ENCODE measurements around the gene ANKDD1B. TPM values are rescaled to one million over a fixed set of nuclear protein-coding genes. Genes with fewer than 3 reads are reported as not detected.

Gene ANKDD1B
- total and polyA plus RNA-seq, 2 of the 8 experiments (the other 6 are each of a cell fraction or from before 2014, with no cell fraction given), result 0.08 to 0.22 TPM

- H3K18ac ChIP-seq (ENCODE audit: extremely low read depth, low read length), result 0 out of 2 replicates have a peak overlapping the region, but pooled peaks have one; percentile 79
- WGBS, 2 experiments (ENCODE audit: extremely low coverage in 1 of 2, insufficient coverage in 1 of 2, insufficient read length in 1 of 2, insufficient replicate concordance in 2 of 2, low coverage in 1 of 2, low lambda C conversion rate in 2 of 2, missing lambda C conversion rate in 1 of 2), result 15% methylated on average over 12 of the region's 12 CpGs; no CpG with 5 or more reads in 1 of the 2 experiments
- no peaks in the 10 kb centered on the region for H3K9me3 ChIP-seq (ENCODE audit: insufficient read depth in 2 of 2, low read depth in 1 of 2, low read length in 1 of 2)
- H3K56ac ChIP-seq (replicated peaks; ENCODE audit: insufficient read length, low read depth, low read length), result no peak overlapping the region
- 0 out of 2 replicates have a peak overlapping the region, but pooled peaks have one; percentile 21 for H2BK20ac ChIP-seq (ENCODE audit: low read length)
- H3K4ac ChIP-seq (replicated peaks; ENCODE audit: insufficient read length, low read depth, low read length), result no peak overlapping the region
- no peaks in the 10 kb centered on the region for H3K79me2 ChIP-seq (ENCODE audit: control insufficient read depth in 1 of 2, insufficient read depth in 2 of 2, low read length in 2 of 2)
- peak overlapping the region; percentile 30 for H4K91ac ChIP-seq (replicated peaks; ENCODE audit: insufficient read length, low read length)
- no peaks in the 10 kb centered on the region for H4K20me1 ChIP-seq (replicated peaks in 1 of 2; ENCODE audit: control insufficient read depth in 1 of 2, insufficient read depth in 2 of 2, low read length in 2 of 2)
- DNase-seq (ENCODE audit: low read depth in 1 of 2, low spot score in 2 of 2), result no peak
- H3K23ac ChIP-seq (ENCODE audit: insufficient read length), result no peak overlapping the region
- no peak overlapping the region for H2BK15ac ChIP-seq (ENCODE audit: low read length)
- H2BK120ac ChIP-seq (replicated peaks; ENCODE audit: low read depth, low read length), result no peak overlapping the region
- no peak overlapping the region for H2BK5ac ChIP-seq (ENCODE audit: low read depth, low read length)
- no peak overlapping the region for H3K9ac ChIP-seq (replicated peaks in 1 of 4; ENCODE audit: extremely low read depth in 1 of 4, low read depth in 3 of 4, low read length in 3 of 4)
- H3K14ac ChIP-seq (ENCODE audit: insufficient read length), result no peak overlapping the region
- ChIA-PET CTCF (ENCODE audit: partially characterized antibody) (interaction anchor here (1.6 kb wide), 1 partner anchor 52 kb away, joined by 8 read pairs; no protein-coding TSS in a partner anchor), POLR2A (ENCODE audit: partially characterized antibody) (interaction anchor here (0.9 to 1.2 kb wide), 3 partner anchors 43 to 276 kb away, joined by 3 to 4 read pairs (median 4); partner anchors contain the start of genes CERT1, HMGCR and POLK)
- no peak overlapping the region for H2AK5ac ChIP-seq (ENCODE audit: low read depth, low read length)
- no peaks in the 10 kb centered on the region for H3K36me3 ChIP-seq (ENCODE audit: control insufficient read depth in 2 of 4, insufficient read depth in 4 of 4, low read length in 3 of 4)
- no peak overlapping the region for H2BK12ac ChIP-seq (ENCODE audit: low read depth, low read length)
- H3K23me2 ChIP-seq (ENCODE audit: low read depth, low read length), result peaks cover 11% of the 10 kb centered on the region
- no peak for FAIRE-seq
- H3K27ac ChIP-seq (ENCODE audit: low read depth, low read length), result no peak overlapping the region
- peak overlapping the region; percentile 54 to 75 (median 63) for H3K4me3 ChIP-seq (ENCODE audit: extremely low read depth in 1 of 4, insufficient read depth in 2 of 4, low read depth in 3 of 4, low read length in 4 of 4)
- H3K4me2 ChIP-seq (ENCODE audit: insufficient read depth in 1 of 2, low read depth in 2 of 2, low read length in 2 of 2), result peak overlapping the region; percentile 70 to 88
- H3K4me1 ChIP-seq (replicated peaks in 1 of 4; ENCODE audit: control insufficient read depth in 3 of 4, insufficient read depth in 4 of 4, low read length in 3 of 4), result no peaks in the 10 kb centered on the region; a peak in 1 of 7 replicates
- no peaks in the 10 kb centered on the region for H3K79me1 ChIP-seq (ENCODE audit: low read depth, low read length)
- H4K5ac ChIP-seq (ENCODE audit: insufficient read length, low read depth, low read length), result no peak overlapping the region
- no peak overlapping the region for H4K8ac ChIP-seq (ENCODE audit: extremely low read depth, insufficient read depth, low read length)
- H2AFZ ChIP-seq (ENCODE audit: low read length), result no peak overlapping the region
- no peaks in the 10 kb centered on the region; a peak in 2 of 7 replicates for H3K27me3 ChIP-seq (replicated peaks in 1 of 4; ENCODE audit: control insufficient read depth in 3 of 4, extremely low read depth in 1 of 4, insufficient read depth in 3 of 4, low read length in 3 of 4)
- TF ChIP-seq BRCA1 (IDR thresholded peaks at IDR 0.05; ENCODE audit: low read depth, low read length) (no peak), CBX8 (IDR thresholded peaks at IDR 0.05; ENCODE audit: borderline replicate concordance, low read depth, low read length) (no peak), SIX5 (IDR thresholded peaks at IDR 0.05; ENCODE audit: low read depth, low read length) (no peak)
Measured at GRCh38 chr5:75612226-75612569, 945 bp downstream of the ANKDD1B start.

All from H1 (cell line).